HepG2 (cell line): Measurements from ENCODE around the gene NCF4.

Experiments
- EP300 ChIP-seq, 3 experiments: sonication (generic) in 1 of 3; formaldehyde crosslinking in 1 of 3; IDR thresholded peaks; 2 replicates each; pipeline versions ENCODE4 v1.5.1 to v1.6.1; 2011 to 2020; ENCODE audit warnings: low read depth in 2 of 3, low read length in 2 of 3, borderline replicate concordance in 1 of 3, improper control_type of control experiment in 1 of 3, mild to moderate bottlenecking in 1 of 3, missing genetic modification reagents in 1 of 3, moderate library complexity in 1 of 3
- KDM4B ChIP-seq: sonication (generic); formaldehyde crosslinking; IDR thresholded peaks from 2 replicates; pipeline ENCODE4 v1.4.0; 2020; ENCODE audit warnings: missing genetic modification reagents
- ZNF234 ChIP-seq: sonication (generic); formaldehyde crosslinking; conservative IDR thresholded peaks from 2 replicates; pipeline ENCODE4 v1.5.1; 2020; ENCODE audit warnings: mild to moderate bottlenecking, missing genetic modification reagents
- ZNF556 ChIP-seq: sonication (generic); formaldehyde crosslinking; IDR thresholded peaks from 2 replicates; pipeline ENCODE4 v1.4.0; 2020; ENCODE audit warnings: mild to moderate bottlenecking, missing genetic modification reagents, borderline replicate concordance
- ZZZ3 ChIP-seq: sonication (generic); formaldehyde crosslinking; IDR thresholded peaks from 2 replicates; pipeline ENCODE4 v1.4.0; 2020; ENCODE audit warnings: missing genetic modification reagents, mild to moderate bottlenecking, borderline replicate concordance

DNA sequence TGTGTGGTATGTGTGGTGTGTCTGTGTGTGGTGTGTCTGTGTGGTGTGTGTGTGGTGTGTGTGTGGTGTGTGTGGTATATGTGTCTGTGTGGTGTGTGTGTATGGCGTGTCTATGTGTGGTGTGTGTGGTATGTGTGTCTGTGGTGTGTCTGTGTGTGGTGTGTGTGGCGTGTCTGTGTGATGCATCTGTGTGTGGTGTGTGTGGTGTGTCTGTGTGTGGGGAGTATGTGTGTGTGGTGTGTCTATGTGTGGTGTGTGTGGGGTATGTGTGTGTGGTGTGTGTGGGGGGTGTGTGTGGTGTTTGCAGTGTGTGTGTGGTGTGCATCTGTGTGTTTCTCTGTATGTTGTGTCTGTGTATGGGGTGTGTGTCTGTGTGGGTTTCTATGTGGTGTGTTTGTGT, 36.2 kb upstream of the NCF4 start:
- TF ChIP-seq KDM4B (no peak), ZNF556 (CRISPR knock-in tag) (no peak), EP300 (IDR thresholded peaks at IDR 0.05; ENCODE audit: low read depth in 2 of 2, low read length in 2 of 2) (no peak), EP300 (CRISPR knock-in tag; IDR thresholded peaks at IDR 0.05; ENCODE audit: borderline replicate concordance) (no peak), ZNF234 (no peak), ZZZ3 (CRISPR knock-in tag) (no peak)
